ENCODE data around the gene SLC4A1AP. TPM values are rescaled to one million over a fixed set of nuclear protein-coding genes. Genes with fewer than 3 reads are reported as not detected.

Gene SLC4A1AP
- total and polyA plus RNA-seq, 2 of the 13 experiments (the other 11 are each of a cell fraction or from before 2014, with no cell fraction given) = 15.3 to 44.6 TPM

- peak; percentile 65; the same call in 1 of the 2 replicates for TF ChIP-seq ZNF333 (CRISPR knock-in tag; IDR thresholded peaks at IDR 0.05; ENCODE audit: borderline replicate concordance)
- no peak for TF ChIP-seq CERS6 (CRISPR knock-in tag; IDR thresholded peaks at IDR 0.05)
- TF ChIP-seq NFKB2 (CRISPR knock-in tag; IDR thresholded peaks at IDR 0.05; ENCODE audit: borderline replicate concordance) = peak; percentile 52; the same call in 1 of the 2 replicates
- TF ChIP-seq ZBED4 (CRISPR knock-in tag; IDR thresholded peaks at IDR 0.05; ENCODE audit: borderline replicate concordance) = no peak
- TF ChIP-seq, protein P1, sequence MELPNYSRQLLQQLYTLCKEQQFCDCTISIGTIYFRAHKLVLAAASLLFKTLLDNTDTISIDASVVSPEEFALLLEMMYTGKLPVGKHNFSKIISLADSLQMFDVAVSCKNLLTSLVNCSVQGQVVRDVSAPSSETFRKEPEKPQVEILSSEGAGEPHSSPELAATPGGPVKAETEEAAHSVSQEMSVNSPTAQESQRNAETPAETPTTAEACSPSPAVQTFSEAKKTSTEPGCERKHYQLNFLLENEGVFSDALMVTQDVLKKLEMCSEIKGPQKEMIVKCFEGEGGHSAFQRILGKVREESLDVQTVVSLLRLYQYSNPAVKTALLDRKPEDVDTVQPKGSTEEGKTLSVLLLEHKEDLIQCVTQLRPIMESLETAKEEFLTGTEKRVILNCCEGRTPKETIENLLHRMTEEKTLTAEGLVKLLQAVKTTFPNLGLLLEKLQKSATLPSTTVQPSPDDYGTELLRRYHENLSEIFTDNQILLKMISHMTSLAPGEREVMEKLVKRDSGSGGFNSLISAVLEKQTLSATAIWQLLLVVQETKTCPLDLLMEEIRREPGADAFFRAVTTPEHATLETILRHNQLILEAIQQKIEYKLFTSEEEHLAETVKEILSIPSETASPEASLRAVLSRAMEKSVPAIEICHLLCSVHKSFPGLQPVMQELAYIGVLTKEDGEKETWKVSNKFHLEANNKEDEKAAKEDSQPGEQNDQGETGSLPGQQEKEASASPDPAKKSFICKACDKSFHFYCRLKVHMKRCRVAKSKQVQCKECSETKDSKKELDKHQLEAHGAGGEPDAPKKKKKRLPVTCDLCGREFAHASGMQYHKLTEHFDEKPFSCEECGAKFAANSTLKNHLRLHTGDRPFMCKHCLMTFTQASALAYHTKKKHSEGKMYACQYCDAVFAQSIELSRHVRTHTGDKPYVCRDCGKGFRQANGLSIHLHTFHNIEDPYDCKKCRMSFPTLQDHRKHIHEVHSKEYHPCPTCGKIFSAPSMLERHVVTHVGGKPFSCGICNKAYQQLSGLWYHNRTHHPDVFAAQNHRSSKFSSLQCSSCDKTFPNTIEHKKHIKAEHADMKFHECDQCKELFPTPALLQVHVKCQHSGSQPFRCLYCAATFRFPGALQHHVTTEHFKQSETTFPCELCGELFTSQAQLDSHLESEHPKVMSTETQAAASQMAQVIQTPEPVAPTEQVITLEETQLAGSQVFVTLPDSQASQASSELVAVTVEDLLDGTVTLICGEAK (IDR thresholded peaks at IDR 0.05) = no peak
- TF ChIP-seq, protein P1 (CRISPR knock-in tag; IDR thresholded peaks at IDR 0.05) = peak; percentile 88
- TF ChIP-seq FOXJ3 (CRISPR knock-in tag; IDR thresholded peaks at IDR 0.05; ENCODE audit: borderline replicate concordance) = no peak
- TF ChIP-seq NCOA1 (CRISPR knock-in tag; IDR thresholded peaks at IDR 0.05) = no peak
- no peak for TF ChIP-seq ZBTB42 (CRISPR knock-in tag; IDR thresholded peaks at IDR 0.05)
- TF ChIP-seq CEBPB (IDR thresholded peaks at IDR 0.05; ENCODE audit: borderline replicate concordance, low read depth, low read length) = no peak
- no peak for TF ChIP-seq MAFK (conservative IDR thresholded peaks at IDR 0.05 in 1 of 2, IDR thresholded peaks at IDR 0.05 in 1 of 2; ENCODE audit: low read length in 2 of 2)
- peak; percentile 71 to 82 for TF ChIP-seq POLR2A (IDR thresholded peaks at IDR 0.05; ENCODE audit: insufficient read depth in 1 of 2, low read depth in 2 of 2, low read length in 2 of 2)
- TF ChIP-seq THYN1 (CRISPR knock-in tag; IDR thresholded peaks at IDR 0.05; ENCODE audit: borderline replicate concordance, low read depth) = no peak
Measured at GRCh38 chr2:27738349-27739057, 74.8 kb downstream of the SLC4A1AP start (continued).

Measured in HepG2 (cell line).